Pulmonary artery endothelial cell (primary cell): Measurements from ENCODE around the gene AAK1. TPM values are rescaled to one million over a fixed set of nuclear protein-coding genes. Genes with fewer than 3 reads are reported as not detected.
"Not testable (repeated sequence)": the region's sequence is repeated elsewhere in the genome, so short reads cannot be mapped to it uniquely, and the experiment has no call there.

Source experiments
- DNase-seq: peaks from one replicate; pipeline ENCODE4 v3.0.0-alpha.2; 2011; ENCODE audit warnings: low read depth, low spot score
- total RNA-seq: library from RNA; depleted of rRNA; stranded (reverse); fragments of >200 nt; gene quantifications from 2 replicates; pipeline ENCODE4 v1.2.3, GENCODE V29; 2014

Gene AAK1
- total RNA-seq, 1 donor from 2014 or later = 46.3 TPM

GRCh38 chr2:69454976-69455375 lies 188.6 kb downstream of the AAK1 start:
- no peak for DNase-seq

GRCh38 chr2:69453475-69454129 lies 189.9 kb downstream of the AAK1 start:
- no peak for DNase-seq

GRCh38 chr2:69452687-69453086 lies 190.9 kb downstream of the AAK1 start:
- DNase-seq = no peak

- DNase-seq = no peak
Observed at GRCh38 chr2:69450735-69451416, 192.7 kb downstream of the AAK1 start.

GRCh38 chr2:69449906-69450305 lies 193.6 kb downstream of the AAK1 start:
- DNase-seq = no peak

- DNase-seq = not testable (repeated sequence)
Observed at GRCh38 chr2:69443673-69444072, 199.9 kb downstream of the AAK1 start.

- not testable (repeated sequence) for DNase-seq
Observed at GRCh38 chr2:69439499-69439898, 204.0 kb downstream of the AAK1 start.

GRCh38 chr2:69438580-69438979 lies 205.0 kb downstream of the AAK1 start:
- no peak for DNase-seq

GRCh38 chr2:69437751-69438154 lies 205.8 kb downstream of the AAK1 start:
- DNase-seq = peak; percentile 17

- DNase-seq = peak; percentile 90
Observed at GRCh38 chr2:69436938-69437750, 206.4 kb downstream of the AAK1 start, which contains the start of gene NFU1. Gene NFU1 (minus strand): TSS chr2:69437435. CDS start chr2:69437422, 13 bp downstream.

- DNase-seq = no peak
Observed at GRCh38 chr2:69436596-69436937, 207.0 kb downstream of the AAK1 start.

GRCh38 chr2:69434753-69435152 lies 208.8 kb downstream of the AAK1 start:
- DNase-seq = no peak

GRCh38 chr2:69429491-69430183 lies 213.9 kb downstream of the AAK1 start:
- no peak for DNase-seq

GRCh38 chr2:69428981-69429380 lies 214.6 kb downstream of the AAK1 start:
- no peak for DNase-seq

GRCh38 chr2:69424419-69424818 lies 219.1 kb downstream of the AAK1 start:
- no peak for DNase-seq

GRCh38 chr2:69422198-69422597 lies 221.3 kb downstream of the AAK1 start:
- no peak for DNase-seq

- DNase-seq = not testable (repeated sequence)
Observed at GRCh38 chr2:69419111-69419510, 224.4 kb downstream of the AAK1 start.

GRCh38 chr2:69416147-69416546 lies 227.4 kb downstream of the AAK1 start:
- DNase-seq = no peak
